ENCODE measurements around the gene TPD52L3.

The TPD52L3 gene

GRCh38 chr9:6307551-6308096 lies 20.6 kb upstream of the TPD52L3 start:
- Histone ChIP-seq H3K36me3 (ENCODE audit: low read depth) (no peaks in the 10 kb centered on the region), H3K9me3 (ENCODE audit: severe bottlenecking) (no peaks in the 10 kb centered on the region), H3K27me3 (ENCODE audit: insufficient read depth, poor library complexity, severe bottlenecking) (no peaks in the 10 kb centered on the region), H3K4me1 (ENCODE audit: insufficient read depth, poor library complexity, severe bottlenecking) (peaks cover 6% of the 10 kb centered on the region), H3K4me3 (ENCODE audit: severe bottlenecking) (no peak overlapping the region), H3K27ac (ENCODE audit: poor library complexity, severe bottlenecking) (no peak overlapping the region)
- DNase-seq (ENCODE audit: low spot score) (no peak), ATAC-seq (ENCODE audit: low read depth) (no peak)
- TF ChIP-seq CTCF (IDR thresholded peaks at IDR 0.05; ENCODE audit: poor library complexity, severe bottlenecking), result no peak

GRCh38 chr9:6330958-6331634 lies 2.9 kb downstream of the TPD52L3 start:
- no peaks in the 10 kb centered on the region for H3K36me3 ChIP-seq (ENCODE audit: low read depth)
- H3K27ac ChIP-seq (ENCODE audit: poor library complexity, severe bottlenecking), result no peak overlapping the region
- H3K9me3 ChIP-seq (ENCODE audit: severe bottlenecking), result no peaks in the 10 kb centered on the region
- H3K27me3 ChIP-seq (ENCODE audit: insufficient read depth, poor library complexity, severe bottlenecking), result no peaks in the 10 kb centered on the region
- no peak overlapping the region for H3K4me3 ChIP-seq (ENCODE audit: severe bottlenecking)
- no peak for TF ChIP-seq CTCF (IDR thresholded peaks at IDR 0.05; ENCODE audit: poor library complexity, severe bottlenecking)
- ATAC-seq (ENCODE audit: low read depth) (no peak), DNase-seq (ENCODE audit: low spot score) (no peak)
- no peaks in the 10 kb centered on the region for H3K4me1 ChIP-seq (ENCODE audit: insufficient read depth, poor library complexity, severe bottlenecking)

- TF ChIP-seq CTCF (IDR thresholded peaks at IDR 0.05; ENCODE audit: poor library complexity, severe bottlenecking), result no peak
- no peaks in the 10 kb centered on the region for H3K4me1 ChIP-seq (ENCODE audit: insufficient read depth, poor library complexity, severe bottlenecking)
- no peaks in the 10 kb centered on the region for H3K27me3 ChIP-seq (ENCODE audit: insufficient read depth, poor library complexity, severe bottlenecking)
- DNase-seq (ENCODE audit: low spot score) (no peak), ATAC-seq (ENCODE audit: low read depth) (no peak)
- H3K9me3 ChIP-seq (ENCODE audit: severe bottlenecking), result no peaks in the 10 kb centered on the region
- H3K27ac ChIP-seq (ENCODE audit: poor library complexity, severe bottlenecking), result no peak overlapping the region
- H3K4me3 ChIP-seq (ENCODE audit: severe bottlenecking), result no peak overlapping the region
- H3K36me3 ChIP-seq (ENCODE audit: low read depth), result no peaks in the 10 kb centered on the region
Measured at GRCh38 chr9:6334305-6334704, 6.1 kb downstream of the TPD52L3 start.

- Histone ChIP-seq H3K27ac (ENCODE audit: poor library complexity, severe bottlenecking) (no peak overlapping the region), H3K36me3 (ENCODE audit: low read depth) (no peaks in the 10 kb centered on the region), H3K27me3 (ENCODE audit: insufficient read depth, poor library complexity, severe bottlenecking) (no peaks in the 10 kb centered on the region), H3K9me3 (ENCODE audit: severe bottlenecking) (no peaks in the 10 kb centered on the region), H3K4me1 (ENCODE audit: insufficient read depth, poor library complexity, severe bottlenecking) (no peaks in the 10 kb centered on the region), H3K4me3 (ENCODE audit: severe bottlenecking) (no peak overlapping the region)
- no peak for TF ChIP-seq CTCF (IDR thresholded peaks at IDR 0.05; ENCODE audit: poor library complexity, severe bottlenecking)
- ATAC-seq (ENCODE audit: low read depth) (no peak), DNase-seq (ENCODE audit: low spot score) (no peak)
Measured at GRCh38 chr9:6348766-6349165, 20.6 kb downstream of the TPD52L3 start.

- Histone ChIP-seq H3K4me3 (ENCODE audit: severe bottlenecking) (no peak overlapping the region), H3K27ac (ENCODE audit: poor library complexity, severe bottlenecking) (no peak overlapping the region), H3K36me3 (ENCODE audit: low read depth) (no peaks in the 10 kb centered on the region), H3K27me3 (ENCODE audit: insufficient read depth, poor library complexity, severe bottlenecking) (no peaks in the 10 kb centered on the region), H3K4me1 (ENCODE audit: insufficient read depth, poor library complexity, severe bottlenecking) (peaks cover 14% of the 10 kb centered on the region), H3K9me3 (ENCODE audit: severe bottlenecking) (no peaks in the 10 kb centered on the region)
- TF ChIP-seq CTCF (IDR thresholded peaks at IDR 0.05; ENCODE audit: poor library complexity, severe bottlenecking), result no peak
- ATAC-seq (ENCODE audit: low read depth), result no peak
- no peak for DNase-seq (ENCODE audit: low spot score)
Measured at GRCh38 chr9:6351737-6352136, 23.6 kb downstream of the TPD52L3 start.
